ENCODE measurements around the gene POFUT2.
"Not testable (repeated sequence)": the region's sequence is repeated elsewhere in the genome, so short reads cannot be mapped to it uniquely, and the experiment has no call there.

Gene POFUT2

DNA sequence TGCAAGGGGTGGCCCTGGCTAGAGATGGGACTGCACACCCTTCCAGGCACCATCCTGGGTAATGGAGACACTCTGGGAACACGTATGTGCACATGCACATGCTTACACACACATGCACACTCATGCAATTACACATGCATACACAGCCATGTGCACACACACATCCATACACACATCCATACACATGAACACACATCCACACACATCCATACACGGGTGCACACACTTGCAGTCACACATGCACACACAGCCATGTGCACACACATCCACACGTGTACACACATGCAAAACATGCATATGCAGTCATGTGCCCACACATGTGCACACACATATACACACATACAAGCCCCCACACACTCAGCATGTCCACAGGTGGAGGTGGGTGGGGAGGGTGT, 22.3 kb upstream of the POFUT2 start:
- DNase-seq = no peak

DNA sequence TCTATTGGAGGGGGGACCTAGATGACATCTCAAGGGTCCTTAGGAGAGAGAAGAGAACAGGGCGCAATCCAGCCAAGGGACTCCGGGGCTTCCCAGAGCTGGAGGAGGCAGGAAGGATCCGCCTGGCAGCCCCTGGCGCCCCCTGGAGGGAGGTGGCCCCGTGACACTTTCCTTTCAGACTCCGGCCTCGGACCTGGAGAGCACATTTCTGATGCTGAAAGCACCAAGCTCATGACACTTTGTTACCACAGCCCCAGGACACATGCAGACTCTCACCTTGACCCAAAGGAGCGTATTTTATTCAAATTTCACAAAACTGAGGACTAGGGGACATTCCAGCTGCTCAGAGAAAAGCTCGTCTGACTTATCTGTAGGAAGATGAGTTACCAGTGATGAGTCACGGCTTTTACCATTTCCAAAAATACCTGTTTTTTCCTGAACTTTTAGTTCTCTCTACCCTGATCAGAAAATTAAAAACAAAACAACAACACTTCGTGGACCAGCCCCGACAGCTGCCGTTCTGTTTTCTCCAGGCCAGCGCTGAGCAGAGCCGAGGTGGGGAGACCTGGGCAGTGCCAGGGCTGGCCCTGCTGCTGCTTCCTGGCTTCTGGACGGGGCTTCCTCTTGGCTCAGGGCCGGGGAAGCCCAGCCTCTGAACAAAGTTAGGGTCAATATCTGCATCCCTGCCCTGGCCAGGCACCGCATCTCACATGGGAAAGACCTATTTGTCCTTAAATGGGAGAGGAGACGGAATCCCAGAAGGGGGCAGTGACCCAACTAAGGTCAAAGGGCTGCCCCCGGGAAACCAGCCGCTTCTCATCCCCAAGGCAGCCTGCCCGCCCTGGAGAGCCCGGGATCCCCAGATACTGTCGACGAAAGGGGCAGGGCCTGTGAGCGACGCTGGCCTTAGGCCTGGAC, 21.6 kb upstream of the POFUT2 start:
- DNase-seq = peak; percentile 58 to 65

DNA sequence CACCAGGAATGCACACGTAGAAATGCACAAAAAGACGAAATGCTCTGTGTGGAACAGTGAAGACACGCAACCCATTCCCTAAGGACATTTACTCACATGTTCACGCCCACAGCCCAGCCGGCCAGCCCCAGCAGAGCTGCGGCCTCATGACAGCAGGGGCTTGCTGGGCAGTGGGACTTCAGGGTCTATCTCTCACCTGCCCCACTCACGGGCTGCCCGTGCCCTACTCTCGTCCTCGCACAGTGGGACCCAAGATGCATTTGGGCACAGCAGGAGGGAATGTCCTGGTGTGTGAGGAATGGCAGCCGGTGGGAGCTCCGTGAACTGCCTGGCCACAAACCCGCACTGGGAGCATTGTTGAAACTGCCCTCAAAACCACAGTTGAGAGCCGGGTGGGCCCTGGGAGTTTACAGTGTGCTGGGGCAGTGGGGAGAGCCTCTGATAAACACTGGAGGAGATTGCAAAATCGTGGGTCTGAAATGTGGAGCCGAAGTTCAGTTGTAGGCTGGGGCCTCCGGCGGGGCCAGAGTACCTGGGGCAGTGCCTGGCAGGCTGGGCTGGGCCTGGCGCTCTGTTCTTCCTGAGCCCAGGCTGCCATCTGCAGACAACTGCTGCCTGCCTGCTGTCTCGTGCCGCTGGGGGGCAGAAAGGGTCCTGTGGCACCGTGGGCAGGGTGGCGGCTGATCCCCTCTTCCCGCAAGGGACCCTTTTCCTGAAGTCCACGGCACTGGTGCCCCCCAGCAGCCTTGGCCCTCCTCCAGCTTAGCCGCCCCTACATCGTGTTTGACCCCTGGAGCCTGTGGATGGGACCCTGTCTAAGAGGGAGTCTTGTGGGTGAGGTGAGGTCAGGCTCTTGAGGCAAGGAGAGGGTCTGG, 20.7 kb upstream of the POFUT2 start:
- no peak for DNase-seq

DNA sequence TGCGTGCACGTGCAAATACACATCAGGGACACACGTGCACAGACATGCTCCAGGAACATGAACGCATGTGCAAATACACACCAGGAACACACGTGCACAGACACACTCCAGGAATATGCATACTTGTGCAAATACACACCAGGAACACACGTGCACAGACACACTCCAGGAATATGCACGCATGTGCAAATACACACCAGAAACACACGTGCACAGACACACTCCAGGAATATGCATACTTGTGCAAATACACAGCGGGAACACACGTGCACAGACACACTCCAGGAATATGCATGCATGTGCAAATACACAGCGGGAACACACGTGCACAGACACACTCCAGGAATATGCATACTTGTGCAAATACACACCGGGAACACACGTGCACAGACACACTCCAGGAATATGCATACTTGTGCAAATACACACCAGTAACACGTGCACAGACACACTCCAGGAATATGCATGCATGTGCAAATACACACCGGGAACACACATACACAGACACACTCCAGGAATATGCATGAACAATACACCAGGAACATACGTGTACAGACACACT, 20.0 kb upstream of the POFUT2 start:
- DNase-seq = not testable (repeated sequence)

DNA sequence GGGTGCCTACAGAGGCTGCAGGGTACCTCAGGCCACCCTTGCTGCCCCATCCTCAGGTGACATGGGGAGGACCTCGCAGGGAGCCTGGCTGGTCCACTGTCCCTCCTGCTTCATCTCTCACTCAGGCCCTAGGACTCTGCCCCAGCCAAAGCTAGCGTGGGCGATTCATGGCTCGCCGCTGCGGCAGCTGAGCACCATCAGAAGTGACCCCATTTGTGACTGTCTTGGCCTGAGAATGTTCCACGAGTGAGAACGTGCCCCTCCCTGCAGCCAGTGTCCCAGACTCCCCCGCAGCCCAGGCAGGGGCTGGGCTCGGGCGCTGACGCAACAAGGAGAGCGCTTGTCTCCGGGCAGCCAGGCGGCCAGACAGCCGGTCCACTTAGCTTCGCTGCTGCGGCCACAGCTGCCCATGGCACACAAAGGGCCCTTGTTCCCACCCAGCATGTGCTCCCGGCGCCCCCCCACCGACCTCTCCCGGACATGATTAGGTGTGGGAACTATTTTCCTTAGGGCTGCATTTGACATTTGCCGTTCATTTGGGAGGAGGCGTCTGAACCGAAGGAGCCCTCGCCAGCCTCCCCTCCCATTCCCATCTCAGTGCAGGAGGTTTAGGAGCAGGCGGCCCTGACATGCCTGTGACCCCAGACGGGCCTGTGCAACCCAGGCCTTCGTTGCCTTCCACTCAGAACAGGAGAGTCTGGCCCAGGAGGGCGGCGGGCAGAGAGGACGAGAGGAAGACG, 19.3 kb upstream of the POFUT2 start:
- no peak for DNase-seq

DNA sequence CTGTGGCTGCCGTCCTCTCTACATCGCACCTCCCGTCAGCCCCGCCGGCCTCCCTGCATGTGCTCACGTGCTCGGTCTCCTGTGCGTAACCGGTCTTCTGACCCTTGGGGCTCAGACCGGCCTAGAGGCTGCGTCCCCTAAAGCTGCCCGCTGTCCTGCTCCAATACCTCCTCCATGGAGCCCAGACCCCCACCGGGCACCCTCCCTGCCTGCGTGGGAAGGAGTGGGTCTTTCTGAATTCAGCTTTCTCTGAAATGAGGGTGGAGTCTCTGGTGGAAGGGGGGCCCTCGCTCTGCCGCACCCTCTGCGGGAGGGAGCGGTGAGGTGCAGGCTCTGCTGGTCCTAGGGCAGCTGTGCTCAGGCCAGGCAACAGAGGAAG, 18.7 kb upstream of the POFUT2 start:
- DNase-seq = no peak

DNA sequence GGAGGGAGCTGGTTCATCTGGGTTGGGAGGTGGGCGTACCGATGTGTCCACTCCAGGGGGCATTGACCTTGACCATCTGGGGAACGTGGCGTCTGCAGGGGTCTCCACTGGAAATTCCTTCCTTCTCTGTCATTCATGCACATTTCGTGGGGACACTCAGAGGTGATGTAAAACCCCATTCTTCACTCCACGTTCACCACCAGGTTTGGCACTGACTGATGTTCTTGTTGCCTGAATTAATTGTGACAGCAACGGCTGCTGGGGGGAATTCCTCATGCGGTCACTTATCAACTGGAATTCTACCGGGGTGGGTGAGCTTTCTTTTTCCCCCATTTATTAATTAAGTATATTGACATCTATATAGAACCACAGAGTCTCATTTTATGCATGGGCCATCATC, 18.1 kb upstream of the POFUT2 start:
- no peak for DNase-seq

DNA sequence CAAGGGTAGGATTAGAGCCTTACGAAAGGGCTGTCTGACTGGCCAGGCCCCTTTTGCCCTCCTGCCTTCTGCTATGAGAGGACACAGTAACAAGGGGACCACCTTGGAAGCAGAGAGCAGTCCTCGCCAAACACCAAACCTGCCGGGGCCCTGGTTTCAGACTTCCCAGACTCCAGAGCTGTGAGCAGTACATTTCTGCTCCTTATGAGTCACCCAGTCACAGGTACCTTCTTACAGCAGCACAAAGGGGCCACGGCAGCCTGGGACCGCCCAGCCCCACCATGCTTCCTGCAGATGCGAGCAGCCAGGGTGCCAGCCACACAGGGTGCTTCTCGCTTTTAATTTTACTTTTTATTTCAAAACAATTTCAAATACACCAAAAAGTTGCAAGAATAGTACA, 17.2 kb upstream of the POFUT2 start:
- no peak for DNase-seq

DNA sequence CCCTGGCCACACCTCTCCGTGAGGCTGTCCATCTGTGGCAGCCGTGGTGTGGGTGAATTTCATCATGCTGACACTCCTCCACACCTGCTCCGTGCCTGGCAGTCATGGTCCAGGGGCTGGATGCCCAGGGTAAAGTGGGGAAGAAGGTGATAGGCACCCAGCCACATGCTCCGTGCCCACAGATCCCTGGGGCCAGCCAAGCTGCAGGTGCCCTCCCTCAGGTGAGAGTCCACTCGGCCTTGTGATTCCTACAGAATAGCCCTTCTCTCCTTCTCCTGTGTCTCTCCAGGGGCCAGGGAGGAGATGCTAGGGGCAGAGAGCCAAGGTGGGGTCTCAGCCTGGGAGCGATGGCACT, 16.8 kb upstream of the POFUT2 start:
- DNase-seq = no peak

DNA sequence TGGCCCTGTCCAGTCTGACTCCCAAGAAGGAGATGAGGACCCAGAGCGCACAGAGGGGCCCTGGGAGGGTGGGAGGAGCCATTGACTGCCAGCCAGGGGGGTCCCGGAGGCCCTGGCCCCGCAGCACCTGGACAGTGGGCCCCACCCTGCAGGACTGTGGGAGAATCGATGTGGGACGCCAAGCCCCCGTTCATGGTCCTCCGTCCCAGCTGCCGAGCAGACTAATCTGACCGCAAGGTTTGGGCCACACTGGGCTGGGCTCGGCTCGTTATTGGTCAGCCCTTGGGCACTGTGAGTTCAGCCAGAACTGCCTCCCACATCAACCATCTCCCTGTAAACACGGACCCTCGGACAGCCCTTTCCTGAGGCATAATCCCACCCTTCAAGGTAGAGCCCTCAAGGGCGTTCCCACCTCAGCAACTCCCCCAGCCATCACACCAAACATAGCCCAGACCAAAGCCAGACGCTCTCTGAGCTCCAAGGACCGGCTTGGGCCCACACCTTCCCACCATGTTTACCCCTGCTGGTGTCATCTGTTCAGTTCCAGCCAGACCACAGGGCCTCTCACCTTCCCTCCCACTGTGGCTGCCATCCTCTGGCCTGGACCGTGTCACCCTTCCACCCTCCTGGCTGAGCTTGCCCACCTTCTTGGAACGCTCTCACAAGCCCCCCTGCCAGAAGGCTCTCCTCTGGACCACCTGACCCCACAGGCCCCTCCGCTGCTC, 16.2 kb upstream of the POFUT2 start:
- DNase-seq = no peak

DNA sequence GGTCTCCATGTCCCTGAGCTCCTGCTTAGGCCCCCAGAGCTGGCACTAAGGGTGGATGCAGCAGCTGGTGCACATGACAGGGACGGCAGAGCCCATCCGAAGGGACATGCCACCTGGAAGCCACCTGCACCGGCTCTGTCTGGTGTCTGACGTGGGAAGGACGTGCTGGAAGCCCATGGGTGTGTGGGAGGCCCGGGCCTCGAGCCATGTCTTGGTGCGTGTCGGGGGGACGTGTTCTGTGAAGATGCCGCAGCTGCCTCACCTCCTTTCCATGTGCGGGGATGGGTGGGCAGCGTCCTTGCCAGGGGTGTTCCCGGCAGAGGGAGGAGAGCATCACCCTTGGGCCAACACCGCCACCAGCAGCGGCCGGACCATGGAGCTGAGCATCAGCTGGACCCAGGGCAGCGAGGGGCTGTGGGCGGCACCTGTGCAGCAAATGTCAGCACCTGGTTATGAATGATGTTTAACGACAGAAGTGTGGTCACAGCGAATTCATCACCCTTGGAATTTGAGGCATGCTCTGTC, 15.5 kb upstream of the POFUT2 start:
- DNase-seq = no peak

DNA sequence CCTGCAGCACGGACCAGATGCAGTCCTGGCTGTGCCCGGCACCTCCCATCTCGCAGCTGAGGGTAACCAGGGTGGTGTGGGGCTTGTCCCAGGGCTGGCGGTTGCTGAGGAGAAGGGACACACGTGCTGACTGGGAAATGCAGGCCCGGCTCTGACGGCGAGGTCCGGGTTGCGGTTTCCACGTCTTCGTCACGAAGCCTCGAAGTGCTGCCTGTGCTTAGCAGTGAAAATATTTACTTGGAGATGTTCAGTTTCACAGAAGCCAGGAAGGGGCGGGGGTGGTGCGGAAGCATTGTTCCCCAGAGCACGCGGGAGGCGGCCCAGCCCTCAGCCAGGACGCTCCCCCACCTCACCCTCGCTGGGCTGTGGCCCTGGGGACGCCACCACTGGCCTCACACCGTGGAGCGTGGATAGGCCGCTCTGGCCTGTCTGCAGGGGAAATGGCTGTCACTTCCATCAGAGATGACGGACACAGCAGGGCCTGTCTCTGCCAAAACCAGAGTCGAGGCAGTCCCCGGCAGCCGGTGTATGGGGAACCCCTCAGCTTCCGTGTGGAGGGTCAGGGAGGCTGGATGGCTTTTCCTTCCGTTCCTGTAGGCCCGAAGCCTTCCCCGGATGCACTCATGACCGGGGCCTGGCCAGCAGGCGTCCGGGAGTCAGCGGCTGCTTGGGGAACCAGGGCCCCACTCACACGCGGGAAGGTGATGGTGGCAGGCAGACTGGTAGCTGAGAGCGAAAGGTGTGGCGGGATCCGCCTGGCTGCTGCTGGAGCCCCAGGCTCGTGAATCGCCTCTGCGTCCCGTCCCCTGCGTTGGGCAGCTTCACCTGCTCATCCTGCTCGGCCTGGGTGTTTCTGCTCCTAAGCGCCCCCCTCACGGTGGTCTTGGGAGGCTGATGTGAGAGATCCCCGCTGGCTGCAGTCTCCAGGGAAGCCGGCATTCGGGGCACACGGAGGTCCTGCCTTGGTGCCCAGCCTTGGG, 14.7 kb upstream of the POFUT2 start:
- peak; percentile 57 to 63 for DNase-seq

DNA sequence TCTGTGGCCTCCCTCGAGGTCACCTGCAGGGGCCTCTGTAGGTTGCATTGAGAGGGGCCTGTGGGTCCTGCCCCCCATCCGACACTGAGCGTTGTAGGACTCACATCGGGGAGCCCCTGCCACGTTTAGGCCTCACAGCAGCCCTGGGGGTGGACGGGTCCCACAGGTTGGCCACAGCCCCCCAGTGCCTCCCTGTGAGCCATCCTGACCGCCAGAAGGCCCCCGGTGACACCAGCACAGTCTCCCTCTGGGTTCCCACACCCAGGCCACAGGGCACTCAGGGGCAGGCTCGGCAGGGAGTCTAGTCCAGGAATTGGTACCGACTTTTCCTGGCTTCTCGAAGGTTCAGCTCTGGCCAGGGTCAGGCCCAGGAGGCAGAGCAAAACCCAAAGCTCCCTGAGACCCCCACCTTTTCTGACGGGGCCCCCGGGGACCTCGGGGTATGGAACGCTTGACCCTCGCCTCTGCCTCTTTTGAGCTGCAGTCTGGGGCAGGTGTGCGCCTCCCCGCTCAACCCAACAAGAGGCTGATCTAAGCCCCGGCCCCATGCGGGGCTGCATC, 13.9 kb upstream of the POFUT2 start:
- DNase-seq = no peak

DNA sequence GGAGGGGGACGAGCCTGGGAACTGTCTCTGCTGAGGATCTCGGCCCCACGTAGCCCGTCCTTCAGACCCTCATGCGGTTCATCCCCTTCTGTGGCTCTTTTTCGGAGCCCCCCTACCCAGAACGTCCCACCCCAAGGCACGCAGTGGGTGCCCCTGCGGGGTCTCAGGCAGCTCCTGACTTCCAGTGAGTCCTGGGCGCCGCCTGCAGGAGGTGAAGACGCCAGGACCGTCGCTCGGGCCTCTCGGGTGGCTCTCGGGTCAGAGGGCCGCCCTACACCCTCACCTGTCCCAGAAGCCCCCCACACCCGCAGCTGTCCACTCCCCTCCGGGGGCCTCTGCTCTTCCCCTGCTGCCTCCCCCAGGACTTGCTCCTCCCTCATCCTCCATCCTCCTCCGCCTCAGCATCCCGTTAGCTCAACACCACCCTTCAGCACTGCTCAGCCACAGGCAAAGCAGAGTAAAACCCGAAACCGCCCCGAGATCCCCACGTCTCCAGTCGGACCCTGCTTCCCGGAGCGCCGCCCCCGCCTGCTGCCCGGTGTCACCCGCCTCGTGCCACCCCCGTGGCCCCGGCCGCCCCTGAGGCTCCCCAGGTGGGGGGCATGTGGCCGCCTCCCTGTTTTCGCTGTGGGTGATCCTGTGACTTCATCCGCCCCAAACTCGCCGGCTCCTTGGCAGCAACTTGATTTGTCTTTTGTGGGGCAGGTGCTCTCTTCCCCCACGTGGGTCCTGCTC, 13.3 kb upstream of the POFUT2 start:
- no peak for DNase-seq

DNA sequence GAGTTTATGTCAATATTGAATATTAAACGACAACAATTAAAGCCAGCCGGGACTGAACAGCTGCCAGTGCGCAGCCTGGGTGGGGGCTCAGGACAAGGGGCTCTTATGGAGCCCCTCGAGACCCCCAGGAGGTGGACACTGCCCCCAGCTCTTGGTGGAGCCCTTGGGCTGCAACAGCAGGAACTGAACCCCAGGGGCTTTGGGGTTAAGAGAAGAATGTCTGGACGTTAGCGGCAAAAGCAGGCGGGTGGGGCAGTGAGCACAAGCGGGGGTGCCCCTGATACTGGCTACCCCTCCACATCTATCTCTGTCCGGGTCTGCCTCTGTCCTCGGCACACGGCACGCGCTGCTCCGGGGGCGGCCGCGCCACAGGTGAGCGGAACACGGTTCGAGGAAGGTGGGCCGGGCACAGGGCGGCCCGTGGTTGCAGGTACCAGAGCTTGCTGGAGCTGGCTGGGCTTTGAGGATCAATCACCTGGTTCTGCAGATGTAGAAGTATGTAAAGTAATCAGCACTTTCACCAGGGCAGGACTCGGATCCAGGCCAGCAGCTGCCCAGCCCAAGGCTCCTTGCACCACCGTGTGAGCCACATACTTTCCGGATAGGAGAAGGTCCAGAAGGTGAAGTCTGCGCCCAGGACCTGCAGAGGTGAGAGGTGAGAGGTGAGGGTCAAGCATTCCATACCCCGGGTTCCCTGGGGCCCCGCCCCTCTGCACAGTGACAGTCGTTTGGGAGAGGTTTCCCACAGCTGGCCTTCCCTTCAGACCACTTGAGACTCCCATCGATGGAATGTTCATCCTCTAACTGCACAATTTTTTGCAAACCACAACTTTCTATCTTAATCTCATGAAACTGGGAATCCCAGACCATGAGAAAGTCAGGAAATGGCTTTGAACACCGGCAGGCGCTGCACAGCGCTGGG, 12.4 kb upstream of the POFUT2 start:
- no peak for DNase-seq

DNA sequence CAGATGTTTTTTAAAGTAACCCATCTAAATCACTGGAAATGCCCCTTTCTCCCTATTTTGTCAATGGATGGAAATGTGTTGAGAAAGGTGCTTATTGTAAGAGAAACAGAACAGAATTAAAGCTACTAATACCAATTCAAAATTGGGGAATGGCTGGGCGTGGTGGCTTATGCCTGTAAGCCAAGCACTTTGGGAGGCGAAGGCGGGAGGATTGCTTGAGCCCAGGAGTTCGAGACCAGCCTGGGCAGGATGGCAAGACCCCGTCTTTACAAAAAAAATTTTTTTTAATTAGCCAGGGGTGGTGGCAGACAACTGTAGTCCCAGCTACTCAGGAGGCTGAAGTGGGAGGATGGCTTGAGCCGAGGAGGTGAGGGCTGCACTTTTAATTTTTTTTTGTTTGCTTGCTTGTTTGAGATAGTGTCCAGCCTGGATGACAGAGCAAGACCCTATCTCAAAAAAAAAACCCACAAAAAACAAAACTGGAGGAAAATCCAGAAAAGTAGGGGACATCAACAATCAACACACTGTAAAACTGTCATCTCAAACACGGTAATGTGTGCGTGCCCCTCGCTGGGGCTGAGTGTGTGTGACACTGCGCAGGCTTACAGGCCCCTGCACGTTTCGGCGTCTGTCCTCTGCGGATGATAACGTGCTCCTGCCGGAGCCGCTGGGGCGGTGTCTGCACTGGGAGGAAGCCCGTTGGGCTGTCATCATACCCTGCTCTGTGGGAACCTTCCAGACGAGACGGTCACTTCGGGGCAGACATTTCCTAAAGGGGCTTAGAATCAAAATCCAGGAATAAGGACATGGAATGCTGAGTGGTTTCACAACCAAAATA, 11.6 kb upstream of the POFUT2 start:
- DNase-seq = no peak

DNA sequence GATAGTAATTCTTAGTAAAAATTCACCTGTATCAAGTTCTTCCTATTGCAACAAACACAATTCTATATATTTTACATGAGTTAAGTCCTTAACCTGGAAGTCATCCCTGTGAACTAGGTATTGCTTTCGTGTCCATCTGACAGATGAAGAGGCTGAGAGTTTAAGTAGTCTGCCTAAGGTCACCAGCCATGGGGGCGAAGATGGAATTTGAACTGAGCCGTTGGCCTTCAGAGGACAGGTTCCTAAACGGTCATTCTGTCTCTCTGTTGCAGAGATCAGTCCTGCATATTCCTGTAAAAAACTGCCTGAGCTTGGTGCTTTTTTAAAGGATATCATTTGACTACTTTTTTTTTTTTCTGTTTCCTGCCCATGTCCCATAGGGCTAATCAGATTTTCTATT, 10.2 kb upstream of the POFUT2 start:
- DNase-seq = no peak

DNA sequence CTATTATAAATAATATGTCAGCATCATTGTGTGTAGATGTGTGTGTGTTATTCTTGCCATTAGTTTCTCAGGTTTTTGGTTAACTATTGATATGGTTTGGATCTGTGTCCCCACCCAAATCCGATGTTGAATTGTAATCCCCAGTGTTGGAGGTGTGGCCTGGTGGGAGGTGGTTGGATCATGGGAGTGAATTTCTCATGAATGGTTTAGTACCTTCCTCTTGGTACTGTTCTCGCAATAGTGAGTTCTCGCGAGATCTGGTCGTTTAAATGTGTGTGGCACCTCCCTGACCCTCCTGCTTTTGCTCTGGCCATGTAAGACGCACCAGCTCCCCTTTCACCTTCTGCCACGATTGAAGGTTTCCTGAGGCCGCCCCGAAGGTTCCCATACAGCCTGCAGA, 9.6 kb upstream of the POFUT2 start:
- no peak for DNase-seq

Data from stimulated activated CD4-positive, alpha-beta T cell treated with anti-CD3 and anti-CD28 coated beads, Interleukin-2, amount 100 ng/mL, for 24 hours (primary cell).